HG02623 (cell line): ENCODE results near the gene ZMYND15.

Source experiments
- ATAC-seq: cut with Tn5 transposase; IDR thresholded peaks from one replicate; pipeline ENCODE4 v1.9.1; 2021; ENCODE audit warnings: moderate library complexity; ENCODE audit not compliant: unreplicated experiment

Gene ZMYND15

GRCh38 chr17:4715063-4715744 is 24.4 kb upstream of the ZMYND15 start:
- ATAC-seq = no peak

GRCh38 chr17:4716081-4716480 is 23.6 kb upstream of the ZMYND15 start:
- ATAC-seq = no peak

GRCh38 chr17:4717791-4718190 is 21.8 kb upstream of the ZMYND15 start:
- no peak for ATAC-seq

GRCh38 chr17:4718276-4718675 is 21.4 kb upstream of the ZMYND15 start:
- no peak for ATAC-seq

GRCh38 chr17:4719146-4719545 is 20.5 kb upstream of the ZMYND15 start:
- ATAC-seq = no peak

- no peak for ATAC-seq
These were observed 19.9 kb upstream of the ZMYND15 start for GRCh38 chr17:4719684-4720221.

DNA sequence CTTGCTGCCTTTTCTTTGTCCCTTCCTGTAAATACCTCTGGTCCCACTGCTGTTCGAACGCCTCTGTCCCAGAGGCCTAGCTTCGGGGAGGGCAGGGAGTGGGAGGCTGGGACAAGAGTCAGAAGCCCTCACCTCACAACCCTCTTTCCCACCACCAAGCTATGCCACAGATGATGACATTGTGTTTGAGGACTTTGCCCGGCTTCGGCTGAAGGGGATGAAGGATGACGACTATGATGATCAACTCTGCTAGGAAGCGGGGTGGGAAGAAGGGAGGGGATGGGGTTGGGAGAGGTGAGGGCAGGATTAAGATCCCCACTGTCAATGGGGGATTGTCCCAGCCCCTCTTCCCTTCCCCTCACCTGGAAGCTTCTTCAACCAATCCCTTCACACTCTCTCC is 18.8 kb upstream of the ZMYND15 start:
- ATAC-seq = no peak

GRCh38 chr17:4721203-4722135 is 18.2 kb upstream of the ZMYND15 start:
- no peak for ATAC-seq

DNA sequence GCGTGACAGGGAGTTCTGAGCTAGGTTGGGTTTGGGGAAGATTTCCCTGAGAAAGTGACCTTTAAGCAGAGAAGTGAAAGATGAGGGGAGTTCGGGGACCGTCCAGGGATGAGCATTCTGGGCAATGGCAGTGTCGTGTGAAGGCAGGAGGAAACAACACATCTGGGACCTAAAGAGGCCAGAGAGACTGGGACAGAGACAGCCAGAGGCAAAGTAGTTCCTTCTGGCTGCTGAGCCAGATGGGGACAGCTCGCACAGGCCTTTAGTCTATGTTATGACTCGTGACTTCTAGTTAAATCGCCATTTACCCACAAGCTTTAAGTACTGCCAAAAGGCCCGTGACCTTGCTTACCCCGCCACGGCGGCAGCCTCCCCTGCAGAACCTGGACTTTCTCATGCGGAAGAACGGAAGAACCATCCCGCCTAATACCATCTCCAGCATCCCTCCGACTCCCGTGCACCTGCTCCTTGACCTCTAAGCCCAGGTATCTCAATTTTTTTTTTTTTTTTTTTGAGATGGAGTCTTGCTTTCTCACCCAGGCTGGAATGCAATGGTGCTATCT is 16.9 kb upstream of the ZMYND15 start:
- ATAC-seq = no peak

DNA sequence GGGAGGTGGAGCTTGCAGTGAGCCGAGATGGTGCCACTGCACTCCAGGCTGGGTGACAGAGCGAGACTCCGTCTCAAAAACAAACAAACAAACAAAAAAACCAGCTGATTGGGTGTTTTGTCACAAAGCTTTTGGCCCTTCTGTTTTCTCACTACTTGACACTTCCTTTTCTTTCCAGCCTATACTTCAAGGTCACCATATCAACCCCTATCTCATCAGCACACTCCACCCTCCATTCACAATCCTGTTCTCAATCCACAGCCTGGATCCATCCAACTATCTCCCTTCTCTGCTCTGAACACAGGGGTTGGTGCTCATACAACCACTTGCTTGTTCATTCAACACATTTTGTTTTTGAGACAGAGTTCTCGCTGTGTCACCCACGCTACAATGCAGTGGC is 15.0 kb upstream of the ZMYND15 start:
- no peak for ATAC-seq

GRCh38 chr17:4725646-4726310 is 13.9 kb upstream of the ZMYND15 start:
- ATAC-seq = no peak

- no peak for ATAC-seq
These were observed 11.5 kb upstream of the ZMYND15 start for GRCh38 chr17:4728124-4728523.

- no peak for ATAC-seq
These were observed 6.5 kb upstream of the ZMYND15 start for GRCh38 chr17:4733073-4733531.

DNA sequence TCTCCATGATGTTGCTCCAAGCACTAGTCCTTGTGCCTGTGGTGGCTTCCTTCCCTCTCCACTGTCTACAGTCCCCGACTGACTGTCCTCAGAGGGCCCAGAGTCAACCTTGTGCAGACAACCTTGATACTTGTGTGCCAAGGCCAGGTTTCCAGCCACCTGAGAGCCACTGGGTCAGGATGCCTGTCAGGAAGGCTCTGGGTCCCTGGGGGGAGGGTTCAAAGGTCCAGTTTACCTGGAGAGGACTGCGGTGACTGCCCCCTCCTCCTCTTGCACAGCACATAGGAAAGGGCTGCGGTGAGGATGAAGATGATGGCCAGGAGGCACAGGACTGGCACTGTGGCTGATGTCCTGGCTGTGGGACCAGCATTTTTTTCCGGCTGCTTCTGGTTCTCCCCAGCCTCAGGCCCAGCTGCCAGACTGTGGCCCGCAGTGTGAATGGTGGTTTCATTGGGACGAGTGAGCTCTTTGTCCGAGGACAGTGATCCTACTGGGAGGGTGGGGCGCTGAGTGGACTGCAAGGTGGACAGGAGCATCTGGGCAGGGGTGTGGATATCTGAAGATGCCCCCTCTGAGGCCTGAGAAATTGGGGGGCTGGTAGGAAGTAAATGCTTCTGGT is 4.7 kb upstream of the ZMYND15 start:
- ATAC-seq = no peak

DNA sequence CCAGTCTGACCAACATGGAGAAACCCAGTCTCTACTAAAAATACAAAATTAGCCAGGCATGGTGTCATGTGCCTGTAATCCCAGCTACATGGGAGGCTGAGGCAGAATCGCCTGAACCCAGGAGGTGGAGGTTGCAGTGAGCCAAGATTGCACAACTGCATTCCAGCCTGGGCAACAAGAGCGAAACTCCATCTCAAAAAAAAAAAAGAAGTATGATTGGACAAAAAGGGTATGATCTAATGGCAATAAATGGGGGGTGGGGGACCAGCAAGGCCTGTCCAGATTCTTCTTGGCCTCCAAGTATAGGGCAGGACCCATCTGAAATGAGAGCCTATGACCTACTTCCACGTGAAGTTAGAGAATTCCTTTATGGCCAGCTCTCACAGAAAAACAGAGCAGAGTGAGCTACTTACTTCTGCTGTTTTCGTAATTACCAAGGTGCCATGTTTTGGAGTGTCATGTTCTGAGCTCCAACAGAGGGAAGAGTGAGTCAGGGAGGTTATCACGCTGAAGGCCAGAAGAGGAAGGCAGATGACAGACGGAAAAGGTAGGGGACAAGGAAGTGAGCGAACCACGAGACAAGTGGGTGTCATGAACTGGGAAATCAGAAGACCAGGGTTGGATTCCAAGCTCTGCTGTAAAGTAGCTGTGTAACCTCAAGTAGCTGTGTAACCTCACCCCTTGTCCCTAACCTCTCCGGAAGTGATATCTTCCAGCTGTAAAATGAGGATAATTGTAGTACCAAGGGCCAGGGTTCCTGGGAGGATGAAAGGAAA is 3.6 kb upstream of the ZMYND15 start:
- no peak for ATAC-seq

GRCh38 chr17:4738136-4739121 is 1.2 kb upstream of the ZMYND15 start:
- no peak for ATAC-seq

- no peak for ATAC-seq
These were observed 355 bp downstream of the ZMYND15 start for GRCh38 chr17:4740025-4740351.

DNA sequence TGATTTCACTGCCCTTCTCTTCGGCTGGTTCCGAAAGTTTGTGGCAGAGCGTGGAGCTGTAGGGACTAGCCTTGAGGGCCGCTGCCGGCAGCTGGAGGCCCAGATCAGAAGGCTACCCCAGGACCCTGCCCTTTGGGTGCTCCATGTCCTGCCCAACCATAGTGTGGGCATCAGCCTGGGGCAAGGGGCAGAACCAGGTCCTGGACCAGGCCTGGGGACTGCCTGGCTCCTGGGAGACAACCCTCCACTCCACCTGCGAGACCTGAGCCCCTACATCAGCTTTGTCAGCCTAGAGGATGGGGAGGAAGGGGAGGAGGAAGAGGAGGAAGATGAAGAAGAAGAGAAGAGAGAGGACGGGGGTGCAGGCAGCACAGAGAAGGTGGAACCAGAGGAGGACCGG is 951 bp downstream of the ZMYND15 start:
- no peak for ATAC-seq

GRCh38 chr17:4741544-4741943 is 1.9 kb downstream of the ZMYND15 start:
- ATAC-seq = no peak
